ENCODE data around the gene SIGLEC12. TPM values are rescaled to one million over a fixed set of nuclear protein-coding genes. Genes with fewer than 3 reads are reported as not detected.

The SIGLEC12 gene
- total and polyA plus RNA-seq, 9 of the 15 experiments (the other 6 are each of a cell fraction or from before 2014, with no cell fraction given) = 0.08 to 1.3 (median 0.54) TPM

DNA sequence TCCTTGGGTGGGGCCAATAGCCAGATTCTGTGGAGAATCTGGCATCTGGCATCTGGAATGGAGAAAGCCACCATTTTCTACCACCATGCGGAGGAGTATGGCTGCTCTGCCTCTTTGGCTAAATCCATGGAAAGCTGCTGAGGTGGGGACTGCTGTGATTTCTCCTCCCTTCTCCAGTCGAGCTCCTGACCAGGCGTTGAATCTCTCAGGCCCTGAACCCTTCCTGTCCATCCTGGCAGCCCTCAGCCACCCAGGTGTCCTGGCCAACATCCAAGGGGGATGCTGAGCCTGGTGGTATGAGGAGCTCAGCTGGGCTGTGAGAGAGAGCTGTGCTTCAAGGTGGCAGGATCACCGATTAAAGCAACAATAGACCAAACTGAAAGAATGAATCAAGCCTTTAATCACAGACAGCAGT is 47.3 kb upstream of the SIGLEC12 start (continued):
- TF ChIP-seq, protein P1, sequence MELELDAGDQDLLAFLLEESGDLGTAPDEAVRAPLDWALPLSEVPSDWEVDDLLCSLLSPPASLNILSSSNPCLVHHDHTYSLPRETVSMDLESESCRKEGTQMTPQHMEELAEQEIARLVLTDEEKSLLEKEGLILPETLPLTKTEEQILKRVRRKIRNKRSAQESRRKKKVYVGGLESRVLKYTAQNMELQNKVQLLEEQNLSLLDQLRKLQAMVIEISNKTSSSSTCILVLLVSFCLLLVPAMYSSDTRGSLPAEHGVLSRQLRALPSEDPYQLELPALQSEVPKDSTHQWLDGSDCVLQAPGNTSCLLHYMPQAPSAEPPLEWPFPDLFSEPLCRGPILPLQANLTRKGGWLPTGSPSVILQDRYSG (tag; conservative IDR thresholded peaks at IDR 0.05; ENCODE audit: low read depth) = no peak; the same call in 1 of the 2 replicates
- TF ChIP-seq ATF4 (CRISPR knock-in tag; IDR thresholded peaks at IDR 0.05) (0 out of 2 replicates have a peak, but pooled peaks have one; percentile 53), STAT5B (CRISPR knock-in tag; IDR thresholded peaks at IDR 0.05) (no peak), DMBX1 (CRISPR knock-in tag; IDR thresholded peaks at IDR 0.05; ENCODE audit: borderline replicate concordance) (peak; percentile 45; the same call in 1 of the 2 replicates), SREBF2 (CRISPR knock-in tag; IDR thresholded peaks at IDR 0.05) (no peak), ZNF175 (CRISPR knock-in tag; IDR thresholded peaks at IDR 0.05; ENCODE audit: low read depth) (peak; percentile 29; the same call in 1 of the 2 replicates), ZNF165 (CRISPR knock-in tag; IDR thresholded peaks at IDR 0.05; ENCODE audit: borderline replicate concordance) (0 out of 2 replicates have a peak, but pooled peaks have one; percentile 83), STAT6 (CRISPR knock-in tag; IDR thresholded peaks at IDR 0.05) (no peak), COPS2 (conservative IDR thresholded peaks at IDR 0.05) (no peak), SMARCA4 (IDR thresholded peaks at IDR 0.05) (no peak), ARNT (IDR thresholded peaks at IDR 0.05) (no peak), NFE2 (IDR thresholded peaks at IDR 0.05; ENCODE audit: low read depth) (no peak)
- TF ChIP-seq, protein P2, sequence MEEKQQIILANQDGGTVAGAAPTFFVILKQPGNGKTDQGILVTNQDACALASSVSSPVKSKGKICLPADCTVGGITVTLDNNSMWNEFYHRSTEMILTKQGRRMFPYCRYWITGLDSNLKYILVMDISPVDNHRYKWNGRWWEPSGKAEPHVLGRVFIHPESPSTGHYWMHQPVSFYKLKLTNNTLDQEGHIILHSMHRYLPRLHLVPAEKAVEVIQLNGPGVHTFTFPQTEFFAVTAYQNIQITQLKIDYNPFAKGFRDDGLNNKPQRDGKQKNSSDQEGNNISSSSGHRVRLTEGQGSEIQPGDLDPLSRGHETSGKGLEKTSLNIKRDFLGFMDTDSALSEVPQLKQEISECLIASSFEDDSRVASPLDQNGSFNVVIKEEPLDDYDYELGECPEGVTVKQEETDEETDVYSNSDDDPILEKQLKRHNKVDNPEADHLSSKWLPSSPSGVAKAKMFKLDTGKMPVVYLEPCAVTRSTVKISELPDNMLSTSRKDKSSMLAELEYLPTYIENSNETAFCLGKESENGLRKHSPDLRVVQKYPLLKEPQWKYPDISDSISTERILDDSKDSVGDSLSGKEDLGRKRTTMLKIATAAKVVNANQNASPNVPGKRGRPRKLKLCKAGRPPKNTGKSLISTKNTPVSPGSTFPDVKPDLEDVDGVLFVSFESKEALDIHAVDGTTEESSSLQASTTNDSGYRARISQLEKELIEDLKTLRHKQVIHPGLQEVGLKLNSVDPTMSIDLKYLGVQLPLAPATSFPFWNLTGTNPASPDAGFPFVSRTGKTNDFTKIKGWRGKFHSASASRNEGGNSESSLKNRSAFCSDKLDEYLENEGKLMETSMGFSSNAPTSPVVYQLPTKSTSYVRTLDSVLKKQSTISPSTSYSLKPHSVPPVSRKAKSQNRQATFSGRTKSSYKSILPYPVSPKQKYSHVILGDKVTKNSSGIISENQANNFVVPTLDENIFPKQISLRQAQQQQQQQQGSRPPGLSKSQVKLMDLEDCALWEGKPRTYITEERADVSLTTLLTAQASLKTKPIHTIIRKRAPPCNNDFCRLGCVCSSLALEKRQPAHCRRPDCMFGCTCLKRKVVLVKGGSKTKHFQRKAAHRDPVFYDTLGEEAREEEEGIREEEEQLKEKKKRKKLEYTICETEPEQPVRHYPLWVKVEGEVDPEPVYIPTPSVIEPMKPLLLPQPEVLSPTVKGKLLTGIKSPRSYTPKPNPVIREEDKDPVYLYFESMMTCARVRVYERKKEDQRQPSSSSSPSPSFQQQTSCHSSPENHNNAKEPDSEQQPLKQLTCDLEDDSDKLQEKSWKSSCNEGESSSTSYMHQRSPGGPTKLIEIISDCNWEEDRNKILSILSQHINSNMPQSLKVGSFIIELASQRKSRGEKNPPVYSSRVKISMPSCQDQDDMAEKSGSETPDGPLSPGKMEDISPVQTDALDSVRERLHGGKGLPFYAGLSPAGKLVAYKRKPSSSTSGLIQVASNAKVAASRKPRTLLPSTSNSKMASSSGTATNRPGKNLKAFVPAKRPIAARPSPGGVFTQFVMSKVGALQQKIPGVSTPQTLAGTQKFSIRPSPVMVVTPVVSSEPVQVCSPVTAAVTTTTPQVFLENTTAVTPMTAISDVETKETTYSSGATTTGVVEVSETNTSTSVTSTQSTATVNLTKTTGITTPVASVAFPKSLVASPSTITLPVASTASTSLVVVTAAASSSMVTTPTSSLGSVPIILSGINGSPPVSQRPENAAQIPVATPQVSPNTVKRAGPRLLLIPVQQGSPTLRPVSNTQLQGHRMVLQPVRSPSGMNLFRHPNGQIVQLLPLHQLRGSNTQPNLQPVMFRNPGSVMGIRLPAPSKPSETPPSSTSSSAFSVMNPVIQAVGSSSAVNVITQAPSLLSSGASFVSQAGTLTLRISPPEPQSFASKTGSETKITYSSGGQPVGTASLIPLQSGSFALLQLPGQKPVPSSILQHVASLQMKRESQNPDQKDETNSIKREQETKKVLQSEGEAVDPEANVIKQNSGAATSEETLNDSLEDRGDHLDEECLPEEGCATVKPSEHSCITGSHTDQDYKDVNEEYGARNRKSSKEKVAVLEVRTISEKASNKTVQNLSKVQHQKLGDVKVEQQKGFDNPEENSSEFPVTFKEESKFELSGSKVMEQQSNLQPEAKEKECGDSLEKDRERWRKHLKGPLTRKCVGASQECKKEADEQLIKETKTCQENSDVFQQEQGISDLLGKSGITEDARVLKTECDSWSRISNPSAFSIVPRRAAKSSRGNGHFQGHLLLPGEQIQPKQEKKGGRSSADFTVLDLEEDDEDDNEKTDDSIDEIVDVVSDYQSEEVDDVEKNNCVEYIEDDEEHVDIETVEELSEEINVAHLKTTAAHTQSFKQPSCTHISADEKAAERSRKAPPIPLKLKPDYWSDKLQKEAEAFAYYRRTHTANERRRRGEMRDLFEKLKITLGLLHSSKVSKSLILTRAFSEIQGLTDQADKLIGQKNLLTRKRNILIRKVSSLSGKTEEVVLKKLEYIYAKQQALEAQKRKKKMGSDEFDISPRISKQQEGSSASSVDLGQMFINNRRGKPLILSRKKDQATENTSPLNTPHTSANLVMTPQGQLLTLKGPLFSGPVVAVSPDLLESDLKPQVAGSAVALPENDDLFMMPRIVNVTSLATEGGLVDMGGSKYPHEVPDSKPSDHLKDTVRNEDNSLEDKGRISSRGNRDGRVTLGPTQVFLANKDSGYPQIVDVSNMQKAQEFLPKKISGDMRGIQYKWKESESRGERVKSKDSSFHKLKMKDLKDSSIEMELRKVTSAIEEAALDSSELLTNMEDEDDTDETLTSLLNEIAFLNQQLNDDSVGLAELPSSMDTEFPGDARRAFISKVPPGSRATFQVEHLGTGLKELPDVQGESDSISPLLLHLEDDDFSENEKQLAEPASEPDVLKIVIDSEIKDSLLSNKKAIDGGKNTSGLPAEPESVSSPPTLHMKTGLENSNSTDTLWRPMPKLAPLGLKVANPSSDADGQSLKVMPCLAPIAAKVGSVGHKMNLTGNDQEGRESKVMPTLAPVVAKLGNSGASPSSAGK (IDR thresholded peaks at IDR 0.05) = no peak

Data from K562 (cell line).